GM12874 (cell line): ENCODE data around the gene C20orf173.

Experiments used
- CTCF ChIP-seq: IDR thresholded peaks from 2 replicates; pipeline ENCODE4 v1.5.1; 2011; ENCODE audit warnings: low read depth, mild to moderate bottlenecking, control low read depth, low read length, moderate library complexity; ENCODE audit not compliant: insufficient read depth

C20orf173 gene

DNA sequence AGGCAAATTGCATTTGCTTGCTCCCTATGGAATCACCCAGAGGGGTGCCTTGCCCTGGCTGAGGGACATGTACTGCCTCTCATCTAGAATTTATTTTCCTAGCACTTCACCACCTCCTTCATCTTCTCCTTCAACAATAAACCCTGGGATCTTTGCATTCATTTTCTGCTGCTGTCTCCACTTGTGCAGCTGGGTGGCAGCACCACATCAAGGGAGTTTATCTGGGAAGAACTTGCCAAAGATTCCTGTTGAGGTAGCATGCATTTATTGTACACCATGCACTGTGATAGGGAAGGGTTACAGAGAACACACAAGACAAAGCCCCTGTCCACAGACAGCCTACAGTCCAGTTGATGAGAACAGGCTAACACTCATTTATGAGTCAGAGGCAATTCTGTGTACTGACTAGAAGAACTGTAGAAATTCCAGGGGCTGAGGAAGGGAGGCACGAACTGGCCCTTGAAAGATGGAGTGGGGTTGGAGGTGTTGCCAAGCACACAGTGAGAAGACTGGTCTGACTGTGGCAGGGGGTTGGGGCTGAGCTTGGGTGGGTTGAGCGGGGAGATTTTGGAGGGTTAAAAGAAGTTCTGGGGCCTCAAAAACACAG, 17.5 kb downstream of the C20orf173 start:
- 0 out of 2 replicates have a peak, but pooled peaks have one; percentile 13 for TF ChIP-seq CTCF

DNA sequence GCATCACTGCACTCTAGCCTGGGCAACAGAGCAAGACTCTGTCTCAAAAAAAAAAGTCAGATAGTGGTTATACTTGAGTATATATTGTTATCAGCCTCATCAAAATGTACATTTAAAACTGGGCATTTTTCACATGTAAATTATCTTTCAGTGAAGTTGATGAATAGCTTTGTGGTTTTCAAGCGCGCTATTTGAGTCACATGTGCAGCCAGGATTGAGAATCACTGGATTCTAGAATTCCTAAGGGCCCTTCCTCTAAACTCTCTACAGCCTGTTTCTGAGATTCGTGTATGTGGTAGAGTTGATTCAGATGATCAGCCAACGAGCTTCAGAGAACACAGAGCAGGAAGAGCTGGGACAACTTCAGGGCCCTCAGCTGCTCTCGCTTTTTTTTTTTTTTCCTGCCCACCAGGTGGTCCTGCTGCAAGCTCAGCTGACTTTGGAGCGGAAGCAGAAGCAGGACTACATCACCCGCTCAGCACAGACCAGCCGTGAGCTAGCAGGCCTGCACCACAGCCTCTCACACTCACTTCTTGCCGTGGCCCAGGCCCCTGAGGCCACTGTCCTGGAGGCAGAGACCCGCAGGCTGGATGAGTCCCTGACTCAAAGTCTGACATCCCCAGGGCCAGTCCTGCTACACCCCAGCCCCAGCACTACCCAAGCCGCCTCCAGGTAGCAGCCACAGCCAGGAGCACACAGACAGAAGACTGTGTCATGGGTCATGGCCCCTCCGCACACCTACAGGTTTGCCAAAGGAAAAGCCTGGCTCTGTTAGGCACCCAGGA, 18.3 kb downstream of the C20orf173 start:
- TF ChIP-seq CTCF, result no peak

GRCh38 chr20:35508493-35509218, 20.8 kb downstream of the C20orf173 start:
- TF ChIP-seq CTCF, result no peak

DNA sequence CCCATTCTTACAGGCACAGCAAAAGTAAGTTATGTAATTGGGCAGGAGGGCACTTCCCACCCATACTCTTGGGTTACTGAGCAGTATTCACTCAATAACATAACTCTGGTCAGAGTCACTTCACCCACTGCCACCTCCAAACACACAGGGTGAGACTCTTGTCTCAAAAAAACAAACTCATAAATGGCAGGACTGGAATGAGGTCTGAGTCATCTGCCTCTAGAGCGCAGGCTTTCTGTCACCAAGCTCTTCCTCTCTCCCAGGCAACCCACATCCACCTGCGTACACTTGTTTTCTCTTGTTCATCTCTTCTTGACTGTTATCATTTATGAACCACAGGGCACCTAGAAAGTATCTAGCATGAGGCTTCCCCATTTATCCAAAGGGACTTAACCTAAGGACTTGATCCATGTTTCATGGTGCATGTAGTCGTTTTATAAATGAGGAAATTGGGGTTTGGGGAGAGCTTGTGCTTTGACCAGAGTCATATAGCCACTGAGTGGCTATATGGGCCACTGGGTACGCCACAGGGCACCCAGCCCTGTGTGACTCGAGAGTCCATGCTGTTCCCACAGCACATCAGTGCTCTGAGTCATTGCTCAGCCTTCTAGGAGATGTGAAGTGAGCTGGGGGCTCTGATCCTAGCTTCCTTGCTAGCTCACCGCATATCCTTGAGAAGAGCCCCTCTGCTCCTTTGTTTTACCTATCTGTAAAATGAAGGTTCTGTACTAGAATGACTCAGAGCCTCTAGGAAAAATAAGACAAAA, 22.4 kb downstream of the C20orf173 start:
- no peak for TF ChIP-seq CTCF

- TF ChIP-seq CTCF, result no peak
Observed at GRCh38 chr20:35506179-35506578, 23.3 kb downstream of the C20orf173 start.

DNA sequence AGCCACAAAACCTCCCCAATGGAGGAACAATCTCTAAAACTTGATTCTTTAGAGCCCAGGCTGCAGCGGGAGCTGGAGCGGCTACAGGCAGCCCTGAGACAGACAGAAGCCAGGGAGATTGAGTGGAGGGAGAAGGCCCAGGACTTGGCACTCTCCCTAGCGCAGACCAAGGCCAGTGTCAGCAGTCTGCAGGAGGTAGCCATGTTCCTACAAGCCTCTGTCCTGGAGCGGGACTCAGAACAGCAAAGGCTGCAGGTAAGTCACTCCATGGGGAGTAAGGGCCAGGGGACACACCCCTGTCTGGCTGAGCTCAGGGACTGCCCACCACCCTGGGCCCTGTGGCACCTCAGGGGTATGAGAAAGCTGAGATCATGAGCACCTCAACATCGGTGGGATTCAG, 24.7 kb downstream of the C20orf173 start:
- TF ChIP-seq CTCF, result no peak
